SU-DHL-6 (cell line): ENCODE data around the gene LTO1.

ENCODE experiments used
- H2AFZ ChIP-seq: fragments of 200-600 bp; sonication (generic); 2 replicates; pipeline ENCODE4 v1.6.1; 2014; ENCODE audit warnings: low read depth, mild to moderate bottlenecking, moderate library complexity, mixed read lengths, antibody characterized with exemption, low read length; ENCODE audit not compliant: severe bottlenecking
- H3F3A ChIP-seq: fragments of 200-600 bp; shearing (Covaris generic); 2 replicates; pipeline ENCODE4 v1.6.0; 2016; ENCODE audit warnings: antibody characterized with exemption, mild to moderate bottlenecking; ENCODE audit not compliant: insufficient read depth
- H3K27ac ChIP-seq: fragments of 200-600 bp; sonication (generic); 2 replicates; pipeline ENCODE4 v1.5.1; 2016; ENCODE audit warnings: low read depth, mild to moderate bottlenecking, low read length, moderate library complexity, mixed read lengths
- H3K27me3 ChIP-seq: fragments of 200-600 bp; sonication (generic), shearing (Covaris generic); 2 replicates; pipeline ENCODE4 v1.6.0; 2014; ENCODE audit warnings: mild to moderate bottlenecking, low read length
- H3K36me3 ChIP-seq: fragments of 200-600 bp; sonication (generic); 2 replicates; pipeline ENCODE4 v1.6.1; 2014; ENCODE audit warnings: mild to moderate bottlenecking, low read length, mixed read lengths
- H3K4me2 ChIP-seq: fragments of 300-600, 200-600 bp; shearing (Covaris generic), sonication (generic); 2 replicates; pipeline ENCODE4 v1.6.0; 2014; ENCODE audit warnings: low read length, low read depth, mild to moderate bottlenecking; ENCODE audit not compliant: poor library complexity, severe bottlenecking
- H3K4me3 ChIP-seq: fragments of 200-600 bp; sonication (generic); 2 replicates; pipeline ENCODE4 v1.5.1; 2014; ENCODE audit warnings: antibody characterized with exemption, low read length, mild to moderate bottlenecking, mixed read lengths; ENCODE audit not compliant: insufficient read depth, poor library complexity, severe bottlenecking
- H3K79me2 ChIP-seq: fragments of 200-600 bp; sonication (generic); 2 replicates; pipeline ENCODE4 v1.6.1; 2014; ENCODE audit warnings: mild to moderate bottlenecking, low read length, moderate library complexity; ENCODE audit not compliant: insufficient read depth
- H3K9ac ChIP-seq: fragments of 200-600 bp; sonication (generic); 2 replicates; pipeline ENCODE4 v1.7.0; 2014; ENCODE audit warnings: mild to moderate bottlenecking, low read length
- H3K9me2 ChIP-seq: fragments of 200-600 bp; sonication (generic); replicated peaks from 2 replicates; pipeline ENCODE4 v1.6.1; 2014; ENCODE audit warnings: low read length; ENCODE audit not compliant: insufficient read depth
- H3K9me3 ChIP-seq: fragments of 200-600 bp; sonication (generic); 2 replicates; pipeline ENCODE4 v1.6.1; 2014; ENCODE audit warnings: low read length, mixed read lengths; ENCODE audit not compliant: insufficient read depth
- H4K20me1 ChIP-seq: fragments of 200-600 bp; sonication (generic); 2 replicates; pipeline ENCODE4 v1.6.1; 2014; ENCODE audit warnings: low read depth, mild to moderate bottlenecking, antibody characterized with exemption, low read length, moderate library complexity, mixed read lengths
- EZH2phosphoT487 ChIP-seq: fragments of 200-600 bp; sonication (generic), shearing (Covaris generic); conservative IDR thresholded peaks from 2 replicates; pipeline ENCODE4 v1.6.1; 2018; ENCODE audit warnings: mild to moderate bottlenecking, antibody characterized with exemption, low read length, moderate library complexity, mixed read lengths
- TF ChIP-seq, protein P1 (sequence below): fragments of 200-600 bp; sonication (generic); IDR thresholded peaks from one replicate; pipeline ENCODE4 v1.5.1; 2017; ENCODE audit warnings: antibody characterized with exemption, mild to moderate bottlenecking, low read length, moderate library complexity; ENCODE audit not compliant: insufficient read depth, poor library complexity, severe bottlenecking

Gene LTO1

DNA sequence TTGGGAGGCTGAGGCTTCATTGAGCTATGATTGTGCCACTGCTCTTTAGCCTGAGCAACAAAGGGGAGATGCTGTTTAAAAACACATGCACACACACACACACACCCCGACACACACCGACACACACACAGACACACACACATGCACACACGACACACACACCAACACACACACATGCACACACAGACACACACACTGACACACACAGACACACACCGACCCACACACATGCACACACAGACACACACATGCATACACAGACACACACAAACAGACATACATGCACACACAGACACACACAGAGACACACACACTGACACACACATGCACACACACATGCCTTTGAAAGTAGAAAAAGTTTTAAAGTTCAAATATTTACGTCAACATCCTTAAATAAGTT, 5.5 kb upstream of the LTO1 start:
- Histone ChIP-seq H3K4me2 (no peak overlapping the region), H3K9me2 (no peaks in the 10 kb centered on the region), H3K36me3 (no peaks in the 10 kb centered on the region), H3K27me3 (no peaks in the 10 kb centered on the region), H4K20me1 (no peaks in the 10 kb centered on the region), H3K27ac (no peak overlapping the region), H3K4me3 (no peak overlapping the region), H3K79me2 (no peaks in the 10 kb centered on the region), H3K9ac (no peak overlapping the region), H3K9me3 (no peaks in the 10 kb centered on the region), H2AFZ (no peak overlapping the region), H3F3A (no peaks in the 10 kb centered on the region)
- TF ChIP-seq, protein P1, sequence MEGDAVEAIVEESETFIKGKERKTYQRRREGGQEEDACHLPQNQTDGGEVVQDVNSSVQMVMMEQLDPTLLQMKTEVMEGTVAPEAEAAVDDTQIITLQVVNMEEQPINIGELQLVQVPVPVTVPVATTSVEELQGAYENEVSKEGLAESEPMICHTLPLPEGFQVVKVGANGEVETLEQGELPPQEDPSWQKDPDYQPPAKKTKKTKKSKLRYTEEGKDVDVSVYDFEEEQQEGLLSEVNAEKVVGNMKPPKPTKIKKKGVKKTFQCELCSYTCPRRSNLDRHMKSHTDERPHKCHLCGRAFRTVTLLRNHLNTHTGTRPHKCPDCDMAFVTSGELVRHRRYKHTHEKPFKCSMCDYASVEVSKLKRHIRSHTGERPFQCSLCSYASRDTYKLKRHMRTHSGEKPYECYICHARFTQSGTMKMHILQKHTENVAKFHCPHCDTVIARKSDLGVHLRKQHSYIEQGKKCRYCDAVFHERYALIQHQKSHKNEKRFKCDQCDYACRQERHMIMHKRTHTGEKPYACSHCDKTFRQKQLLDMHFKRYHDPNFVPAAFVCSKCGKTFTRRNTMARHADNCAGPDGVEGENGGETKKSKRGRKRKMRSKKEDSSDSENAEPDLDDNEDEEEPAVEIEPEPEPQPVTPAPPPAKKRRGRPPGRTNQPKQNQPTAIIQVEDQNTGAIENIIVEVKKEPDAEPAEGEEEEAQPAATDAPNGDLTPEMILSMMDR, result no peak
- TF ChIP-seq EZH2phosphoT487, result no peak

DNA sequence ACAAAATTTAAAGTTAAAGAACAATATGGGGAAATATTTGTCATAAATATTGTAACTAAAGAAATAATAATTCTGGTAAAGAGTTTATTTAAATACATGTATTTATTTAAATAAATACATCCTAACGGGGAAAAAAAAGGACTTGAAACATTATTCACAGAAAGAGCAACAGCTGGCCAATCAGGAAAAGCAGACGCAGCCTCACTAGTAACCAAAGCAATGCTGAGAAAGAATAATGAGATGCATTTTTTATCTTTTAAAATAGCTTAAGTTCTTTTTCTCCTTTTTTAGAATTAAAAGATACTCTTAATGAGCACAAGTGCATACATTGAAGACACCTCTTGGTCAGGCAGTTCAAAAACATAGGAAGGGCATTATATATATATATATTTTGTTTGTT, 2.6 kb upstream of the LTO1 start:
- no peak for TF ChIP-seq EZH2phosphoT487
- TF ChIP-seq, protein P1, result no peak
- no peaks in the 10 kb centered on the region for H3K27me3 ChIP-seq
- no peak overlapping the region for H3K4me3 ChIP-seq
- no peaks in the 10 kb centered on the region for H3F3A ChIP-seq
- H3K9ac ChIP-seq, result no peak overlapping the region
- no peaks in the 10 kb centered on the region for H3K36me3 ChIP-seq
- no peak overlapping the region for H3K27ac ChIP-seq
- no peak overlapping the region for H3K4me2 ChIP-seq
- H3K9me3 ChIP-seq, result no peaks in the 10 kb centered on the region
- H3K9me2 ChIP-seq, result no peaks in the 10 kb centered on the region
- H4K20me1 ChIP-seq, result no peaks in the 10 kb centered on the region; the same call in 1 of the 2 replicates
- H3K79me2 ChIP-seq, result peaks cover 24% of the 10 kb centered on the region
- no peak overlapping the region for H2AFZ ChIP-seq

DNA sequence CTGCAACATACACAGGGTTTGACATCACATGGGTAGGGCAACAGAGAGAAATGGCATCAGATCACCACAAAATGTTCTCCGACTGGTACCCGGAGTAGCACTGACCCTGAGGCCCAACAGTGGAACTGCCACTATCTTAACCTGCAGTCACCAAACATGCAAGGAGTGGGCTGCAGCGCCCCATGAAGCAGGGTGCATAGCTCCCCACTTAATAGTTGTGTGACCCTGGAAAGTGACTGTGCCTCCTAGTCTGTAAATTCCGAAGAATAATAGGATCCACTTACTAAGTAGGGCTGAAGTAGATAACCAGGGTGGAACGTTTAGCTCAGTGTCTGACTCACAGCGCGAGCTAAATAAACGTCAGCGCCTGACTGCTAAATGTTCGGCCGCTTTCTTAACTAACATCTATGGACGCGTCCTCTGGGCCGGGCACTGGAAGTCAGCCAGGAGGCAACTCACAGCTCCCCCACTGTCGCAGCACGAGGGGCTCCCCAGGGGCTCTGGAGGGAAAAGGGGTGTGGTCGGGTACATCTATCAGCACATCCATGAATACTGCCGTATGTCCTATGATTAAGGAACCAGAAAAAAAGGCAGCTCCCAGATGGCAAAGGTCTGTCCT, 777 bp downstream of the LTO1 start:
- Histone ChIP-seq H3K27ac (no peak overlapping the region), H3F3A (no peaks in the 10 kb centered on the region), H3K79me2 (peaks cover 24% of the 10 kb centered on the region), H3K27me3 (no peaks in the 10 kb centered on the region), H3K4me3 (peak overlapping the region; percentile 77), H3K9me2 (no peaks in the 10 kb centered on the region), H3K9ac (peak overlapping the region; percentile 96), H3K36me3 (no peaks in the 10 kb centered on the region), H3K4me2 (peak overlapping the region; percentile 77), H2AFZ (no peak overlapping the region), H3K9me3 (no peaks in the 10 kb centered on the region), H4K20me1 (no peaks in the 10 kb centered on the region; the same call in 1 of the 2 replicates)
- TF ChIP-seq, protein P1, result no peak
- no peak for TF ChIP-seq EZH2phosphoT487
